Testis (tissue), 2 donors: ENCODE measurements around the gene RUNX1.

ENCODE experiments used
- POLR2A ChIP-seq: fragments of 450-650 bp; IDR thresholded peaks from one replicate; pipeline ENCODE4 v1.6.1; 2017; ENCODE audit warnings: antibody characterized with exemption, mild to moderate bottlenecking, moderate library complexity
- TF ChIP-seq, protein P1 (sequence below), 3 experiments: fragments of 450-650 bp in 2 of 3; fragments of 200-600 bp in 1 of 3; sonication (generic) in 1 of 3; IDR thresholded peaks; one replicate each; pipeline ENCODE4 v1.5.1; 2016 to 2019; ENCODE audit warnings: antibody characterized with exemption in 3 of 3, mild to moderate bottlenecking in 2 of 3, moderate library complexity in 1 of 3

DNA sequence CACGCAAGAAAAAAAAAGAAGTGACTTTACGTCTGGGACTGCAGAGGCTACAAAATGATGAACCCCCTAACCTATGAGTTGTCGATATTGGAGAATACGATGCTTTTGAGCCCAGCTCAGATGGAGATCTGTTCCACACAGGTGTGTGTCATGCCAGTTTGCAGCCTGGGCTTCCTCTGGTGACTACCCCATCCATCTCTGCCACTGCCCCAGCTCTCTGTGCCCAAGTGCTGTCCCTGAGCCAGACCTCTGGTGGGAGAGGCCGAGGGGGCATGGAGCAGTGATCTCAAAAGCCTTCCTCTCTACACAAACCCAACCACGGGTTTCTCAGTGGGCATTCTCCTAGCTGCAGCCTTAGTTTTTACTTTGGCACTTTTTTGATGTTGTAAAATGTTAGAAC, 239.3 kb downstream of the RUNX1 start:
- TF ChIP-seq, protein P1, sequence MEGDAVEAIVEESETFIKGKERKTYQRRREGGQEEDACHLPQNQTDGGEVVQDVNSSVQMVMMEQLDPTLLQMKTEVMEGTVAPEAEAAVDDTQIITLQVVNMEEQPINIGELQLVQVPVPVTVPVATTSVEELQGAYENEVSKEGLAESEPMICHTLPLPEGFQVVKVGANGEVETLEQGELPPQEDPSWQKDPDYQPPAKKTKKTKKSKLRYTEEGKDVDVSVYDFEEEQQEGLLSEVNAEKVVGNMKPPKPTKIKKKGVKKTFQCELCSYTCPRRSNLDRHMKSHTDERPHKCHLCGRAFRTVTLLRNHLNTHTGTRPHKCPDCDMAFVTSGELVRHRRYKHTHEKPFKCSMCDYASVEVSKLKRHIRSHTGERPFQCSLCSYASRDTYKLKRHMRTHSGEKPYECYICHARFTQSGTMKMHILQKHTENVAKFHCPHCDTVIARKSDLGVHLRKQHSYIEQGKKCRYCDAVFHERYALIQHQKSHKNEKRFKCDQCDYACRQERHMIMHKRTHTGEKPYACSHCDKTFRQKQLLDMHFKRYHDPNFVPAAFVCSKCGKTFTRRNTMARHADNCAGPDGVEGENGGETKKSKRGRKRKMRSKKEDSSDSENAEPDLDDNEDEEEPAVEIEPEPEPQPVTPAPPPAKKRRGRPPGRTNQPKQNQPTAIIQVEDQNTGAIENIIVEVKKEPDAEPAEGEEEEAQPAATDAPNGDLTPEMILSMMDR (IDR thresholded peaks at IDR 0.05): no peak
- TF ChIP-seq POLR2A: no peak
